ENCODE data around the gene PPP1R14B.

Gene PPP1R14B

DNA sequence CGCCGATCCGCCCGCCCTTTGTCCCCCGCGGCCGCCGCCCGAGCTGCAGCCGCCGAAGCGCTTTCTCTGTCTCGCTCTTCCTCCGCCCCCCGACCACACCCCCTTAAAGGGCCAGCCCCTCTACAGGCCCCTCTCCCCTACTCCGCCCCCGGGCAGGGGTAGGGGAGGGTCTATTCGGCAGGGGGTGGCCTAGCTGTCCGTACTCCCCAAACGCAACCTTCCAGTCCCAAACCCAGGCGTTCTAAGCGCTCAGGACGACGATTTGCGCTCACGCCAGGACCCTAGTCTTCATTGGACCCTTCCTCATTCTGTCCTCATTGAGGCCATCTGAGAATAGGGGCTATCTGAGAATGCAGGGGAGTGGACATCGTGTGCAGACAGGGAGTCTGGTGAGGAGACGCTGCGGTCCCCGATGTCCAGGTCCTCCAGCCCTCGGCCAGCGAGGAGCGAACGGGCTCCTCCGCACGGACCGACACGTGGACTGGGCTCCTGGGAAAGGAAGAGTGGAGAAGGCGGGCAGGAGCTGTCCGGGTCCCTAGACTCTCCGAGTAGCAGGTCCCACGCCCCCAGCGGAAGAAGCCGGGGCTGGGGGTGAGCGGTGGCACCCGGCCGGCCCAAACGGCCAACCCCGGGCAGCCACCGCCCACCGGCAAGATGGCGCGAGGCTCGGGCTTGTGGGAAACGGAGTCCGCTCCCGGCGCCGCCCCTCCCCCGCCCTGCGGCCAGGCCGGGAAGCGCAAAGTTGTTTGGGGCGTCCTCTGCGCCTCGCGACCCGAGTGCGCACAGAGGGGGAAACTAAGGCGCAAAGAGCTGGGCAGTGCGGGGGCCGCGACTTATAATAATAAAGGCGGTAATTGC is at the start of gene PPP1R14B:
PPP1R14B (minus strand) TSS at position 73 of the 858 bp plus-strand sequence. CDS start 270 bp downstream, outside the sequence.
- DNase-seq (ENCODE audit: low read depth): peak; percentile 76

- DNase-seq (ENCODE audit: low read depth): no peak
These were observed 49.5 kb upstream of the PPP1R14B start for GRCh38 chr11:64296236-64296635.

GRCh38 chr11:64295760-64296159 is 49.0 kb upstream of the PPP1R14B start:
- no peak for DNase-seq (ENCODE audit: low read depth)

GRCh38 chr11:64294774-64295173 is 48.0 kb upstream of the PPP1R14B start:
- no peak for DNase-seq (ENCODE audit: low read depth)

DNA sequence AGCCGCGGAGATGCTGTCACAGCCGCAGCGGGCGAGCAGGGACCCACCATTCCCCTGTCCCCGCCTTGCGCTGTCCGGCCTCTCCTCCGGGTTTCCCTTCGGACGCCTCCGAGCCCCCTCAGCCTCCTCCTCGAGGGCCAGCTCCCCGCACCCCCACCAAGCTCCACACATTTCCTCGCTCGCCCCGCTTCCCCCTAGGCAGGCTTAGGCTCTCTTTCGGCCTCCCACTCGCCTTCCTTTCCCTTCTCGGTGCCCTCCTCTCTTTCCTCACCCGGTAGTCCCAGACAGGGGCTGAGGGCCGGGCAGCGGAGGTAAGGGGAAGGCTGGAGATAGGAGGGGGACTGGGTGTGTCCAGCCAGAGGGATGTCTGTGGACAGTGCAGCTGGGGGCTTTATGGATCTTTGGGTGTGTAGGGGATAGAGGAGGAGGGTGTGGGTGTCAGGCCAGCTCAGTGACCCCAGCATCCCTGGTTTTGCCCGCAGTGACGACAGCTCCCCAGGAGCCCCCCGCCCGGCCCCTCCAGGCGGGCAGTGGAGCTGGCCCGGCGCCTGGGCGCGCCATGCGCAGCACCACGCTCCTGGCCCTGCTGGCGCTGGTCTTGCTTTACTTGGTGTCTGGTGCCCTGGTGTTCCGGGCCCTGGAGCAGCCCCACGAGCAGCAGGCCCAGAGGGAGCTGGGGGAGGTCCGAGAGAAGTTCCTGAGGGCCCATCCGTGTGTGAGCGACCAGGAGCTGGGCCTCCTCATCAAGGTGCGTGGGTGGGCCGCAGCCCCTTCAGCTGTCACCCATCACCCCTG is 45.9 kb upstream of the PPP1R14B start:
- no peak for DNase-seq (ENCODE audit: low read depth)

DNA sequence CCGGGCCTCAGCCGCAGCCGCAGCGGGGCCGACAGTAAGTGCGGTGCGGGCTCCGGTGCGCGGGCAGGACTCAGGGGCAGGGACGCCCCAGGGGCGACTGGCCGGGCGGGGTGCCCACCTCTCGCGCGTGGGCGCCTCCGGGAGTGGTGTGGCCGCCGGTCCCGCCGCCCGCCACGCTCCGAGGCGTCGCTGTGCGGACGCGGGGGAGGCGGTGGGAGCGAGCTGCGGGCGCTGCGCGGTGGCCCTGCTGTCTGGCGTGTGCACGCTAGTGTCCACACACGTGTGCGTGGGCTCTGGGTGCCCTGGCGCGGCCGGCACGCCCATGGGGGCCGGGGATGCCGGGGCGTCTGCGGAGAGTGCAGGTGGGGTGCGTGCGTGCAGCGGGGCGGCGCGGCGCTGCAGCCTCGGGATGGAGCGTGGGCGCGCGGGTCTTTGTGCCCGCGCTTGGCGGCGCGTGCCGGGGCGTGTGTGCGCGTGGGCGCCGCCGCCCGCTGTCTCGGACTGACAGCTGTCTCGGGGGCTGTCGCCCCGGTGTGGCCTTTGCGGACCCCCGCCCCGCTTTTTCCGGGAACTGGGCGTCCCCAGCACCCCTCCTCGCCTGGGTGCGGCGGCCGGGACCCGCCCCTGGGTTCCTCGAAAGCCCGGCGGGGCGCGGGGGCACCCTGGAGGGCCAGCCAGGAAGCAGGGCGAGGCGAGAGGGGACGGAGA is 45.2 kb upstream of the PPP1R14B start:
- no peak for DNase-seq (ENCODE audit: low read depth)

DNA sequence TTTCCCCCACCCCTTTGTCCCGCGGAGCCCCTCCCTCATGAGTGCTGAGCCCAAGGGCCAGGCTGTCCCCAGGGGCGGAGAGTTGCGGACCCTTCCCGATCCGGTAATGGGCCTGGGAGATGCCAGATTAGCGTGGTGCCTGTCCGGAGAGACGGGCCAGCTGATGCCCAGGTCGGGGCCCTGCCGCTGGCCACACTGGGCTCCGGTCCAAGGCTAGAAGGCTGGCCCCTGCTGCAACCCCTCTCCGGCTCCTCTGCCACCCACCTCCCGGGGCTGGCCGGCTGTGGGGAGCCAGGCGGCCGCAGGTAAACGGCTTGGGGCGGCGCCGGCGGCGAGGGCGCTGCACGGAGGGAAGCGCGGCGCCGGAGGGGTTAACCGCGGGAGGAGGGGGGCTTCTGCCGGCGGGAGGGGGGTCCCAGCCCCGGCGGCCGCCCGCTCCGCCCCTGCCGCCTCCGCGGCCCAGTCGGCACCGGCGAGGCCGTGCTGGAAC is 44.6 kb upstream of the PPP1R14B start, which contains the start of gene KCNK4:
KCNK4 (plus strand) TSS at position 41 of the 490 bp plus-strand sequence. CDS start 1,717 bp downstream, outside the sequence.
- DNase-seq (ENCODE audit: low read depth): no peak

DNA sequence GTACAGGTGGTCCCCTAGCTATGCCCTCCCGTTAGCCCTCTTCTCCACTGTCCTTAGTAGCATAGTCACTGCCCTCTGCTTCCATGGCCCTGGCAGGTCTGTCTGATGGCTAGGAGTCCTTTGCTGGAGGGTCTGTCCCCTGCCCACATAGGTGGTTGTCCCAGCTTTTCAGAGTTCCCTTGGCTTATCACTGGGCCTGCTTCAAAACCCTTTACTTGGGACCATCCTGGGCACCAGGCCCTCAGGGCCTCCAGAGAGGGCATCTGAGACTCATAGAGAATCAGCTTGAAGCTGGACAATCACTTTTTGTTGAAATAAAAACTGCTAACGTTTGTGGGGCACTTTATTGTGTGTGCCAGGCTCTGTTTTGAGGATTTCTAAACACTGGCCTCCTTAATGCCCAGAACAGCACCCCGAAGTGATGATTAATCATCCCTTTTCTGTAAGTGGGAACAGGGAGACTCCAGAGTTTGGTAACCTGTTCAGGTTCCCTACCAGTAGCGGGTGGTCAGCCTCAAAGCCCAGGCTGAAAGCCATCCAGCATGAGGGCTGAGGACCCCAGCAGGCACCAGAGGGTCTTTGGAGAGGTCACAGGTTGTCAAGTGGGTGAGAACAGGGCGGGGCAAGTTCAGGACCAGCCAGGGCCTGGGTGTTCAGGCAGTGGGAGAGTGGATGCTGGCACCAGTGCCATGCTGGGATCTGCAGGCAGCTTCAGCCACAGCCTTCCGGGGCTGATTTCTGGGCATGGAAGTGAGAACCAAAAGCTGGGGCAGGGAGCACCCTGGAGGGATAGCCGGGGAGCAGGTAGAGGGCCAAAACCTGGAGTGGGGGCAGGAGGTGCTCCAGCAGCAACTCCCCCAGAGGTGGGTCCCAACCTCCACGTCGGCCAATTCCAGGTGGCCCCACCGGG is 43.9 kb upstream of the PPP1R14B start:
- DNase-seq (ENCODE audit: low read depth): no peak

DNA sequence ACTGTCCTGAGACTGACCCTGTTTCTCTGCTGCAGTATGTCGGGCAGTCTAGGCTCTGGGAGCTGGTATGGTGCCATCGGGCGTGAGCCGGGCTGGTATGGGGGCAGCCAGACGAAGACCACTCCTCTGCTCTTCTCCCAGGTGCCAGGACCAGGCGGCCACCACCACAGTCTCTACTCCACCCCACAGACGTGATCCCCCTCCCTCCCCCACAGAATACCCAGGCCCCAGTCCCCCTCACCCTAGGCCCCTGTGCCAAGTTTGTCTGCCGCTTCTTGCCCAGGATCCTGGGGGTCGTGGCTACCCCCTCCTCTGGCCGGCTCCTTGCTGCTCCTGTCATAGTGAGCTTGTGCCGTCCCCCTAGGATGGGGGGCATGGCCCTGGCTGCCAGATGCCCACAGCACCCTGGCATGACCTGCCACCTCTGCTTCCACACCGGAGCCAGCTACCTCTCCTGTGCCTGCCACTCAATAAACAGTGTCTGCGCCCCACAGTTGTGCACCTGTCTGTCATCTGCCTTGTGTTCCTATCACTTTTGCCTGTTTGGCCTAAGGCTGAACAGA is 42.3 kb upstream of the PPP1R14B start:
- no peak for DNase-seq (ENCODE audit: low read depth)

GRCh38 chr11:64288353-64288750 is 41.6 kb upstream of the PPP1R14B start:
- no peak for DNase-seq (ENCODE audit: low read depth)

DNA sequence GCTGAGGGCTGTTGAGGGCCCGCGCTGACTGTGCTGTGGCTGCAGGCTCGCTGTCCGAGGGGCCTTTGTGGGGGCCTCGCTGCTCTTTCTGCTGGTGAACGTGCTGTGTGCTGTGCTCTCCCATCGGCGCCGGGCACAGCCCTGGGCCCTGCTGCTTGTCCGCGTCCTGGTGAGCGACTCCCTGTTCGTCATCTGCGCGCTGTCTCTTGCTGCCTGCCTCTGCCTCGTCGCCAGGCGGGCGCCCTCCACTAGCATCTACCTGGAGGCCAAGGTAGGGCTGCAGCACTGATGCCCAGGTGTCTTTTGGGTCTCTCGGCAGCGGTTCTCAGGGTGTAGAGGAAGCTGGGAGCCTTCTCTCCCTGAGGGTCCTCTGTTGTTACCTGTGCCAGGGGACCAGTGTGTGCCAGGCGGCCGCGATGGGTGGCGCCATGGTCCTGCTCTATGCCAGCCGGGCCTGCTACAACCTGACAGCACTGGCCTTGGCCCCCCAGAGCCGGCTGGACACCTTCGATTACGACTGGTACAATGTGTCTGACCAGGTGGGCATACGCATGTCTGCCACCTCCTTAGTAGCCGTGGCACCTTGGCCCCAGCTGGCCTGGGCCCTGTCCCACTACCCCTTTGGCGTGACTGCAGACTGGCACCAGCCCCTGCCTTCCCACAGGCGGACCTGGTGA is 41.1 kb upstream of the PPP1R14B start:
- no peak for DNase-seq (ENCODE audit: low read depth)

DNA sequence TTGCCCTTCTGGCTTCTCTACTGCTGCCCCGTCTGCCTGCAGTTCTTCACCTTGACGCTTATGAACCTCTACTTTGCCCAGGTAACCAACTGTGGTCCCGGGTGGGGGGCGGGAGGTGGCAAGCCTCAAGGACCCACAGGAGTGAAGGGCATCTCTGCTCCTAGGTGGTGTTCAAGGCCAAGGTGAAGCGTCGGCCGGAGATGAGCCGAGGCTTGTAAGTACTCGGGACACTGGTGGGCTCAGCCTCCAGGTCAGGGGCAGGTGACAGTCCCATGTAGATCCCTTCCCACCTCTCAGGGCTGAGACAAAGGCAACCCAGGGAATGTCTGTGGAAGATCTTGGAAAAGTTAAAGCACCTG is 40.0 kb upstream of the PPP1R14B start:
- DNase-seq (ENCODE audit: low read depth): no peak

DNA sequence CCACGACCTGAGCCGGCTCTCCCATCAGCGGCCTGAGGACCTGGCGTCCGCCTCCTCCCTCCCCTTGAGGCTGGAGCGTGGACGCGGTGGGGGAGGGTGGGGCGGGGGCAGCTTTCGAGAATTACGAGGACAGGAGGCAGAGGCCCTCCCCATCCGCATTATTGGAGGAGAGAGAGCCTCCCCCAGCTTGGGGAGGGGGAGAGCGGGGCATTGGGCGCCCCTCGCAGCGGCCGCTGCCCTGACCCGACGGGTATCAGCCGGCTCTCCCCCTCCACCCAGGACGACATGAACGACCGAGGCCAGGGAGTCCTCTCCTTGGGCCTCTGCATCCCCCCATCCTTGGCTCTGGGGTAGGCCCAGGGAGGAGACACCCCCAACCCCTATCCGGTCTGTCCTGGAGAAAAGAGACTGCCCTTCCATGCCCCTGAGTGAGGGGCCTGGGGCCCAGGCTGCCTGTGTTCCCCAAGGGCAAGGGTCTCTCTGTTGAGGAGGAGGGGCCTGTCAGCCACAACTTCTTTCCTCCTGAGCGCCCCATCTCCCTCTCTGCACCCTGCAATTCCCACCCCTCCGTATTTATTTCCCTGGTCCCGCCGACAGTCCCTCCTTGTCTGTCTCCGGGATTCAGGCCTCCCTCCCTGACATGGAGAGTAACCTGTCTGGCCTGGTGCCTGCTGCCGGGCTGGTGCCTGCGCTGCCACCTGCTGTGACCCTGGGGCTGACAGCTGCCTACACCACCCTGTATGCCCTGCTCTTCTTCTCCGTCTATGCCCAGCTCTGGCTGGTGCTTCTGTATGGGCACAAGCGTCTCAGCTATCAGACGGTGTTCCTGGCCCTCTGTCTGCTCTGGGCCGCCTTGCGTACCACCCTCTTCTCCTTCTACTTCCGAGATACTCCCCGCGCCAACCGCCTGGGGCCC is 39.4 kb upstream of the PPP1R14B start:
- no peak for DNase-seq (ENCODE audit: low read depth)

DNA sequence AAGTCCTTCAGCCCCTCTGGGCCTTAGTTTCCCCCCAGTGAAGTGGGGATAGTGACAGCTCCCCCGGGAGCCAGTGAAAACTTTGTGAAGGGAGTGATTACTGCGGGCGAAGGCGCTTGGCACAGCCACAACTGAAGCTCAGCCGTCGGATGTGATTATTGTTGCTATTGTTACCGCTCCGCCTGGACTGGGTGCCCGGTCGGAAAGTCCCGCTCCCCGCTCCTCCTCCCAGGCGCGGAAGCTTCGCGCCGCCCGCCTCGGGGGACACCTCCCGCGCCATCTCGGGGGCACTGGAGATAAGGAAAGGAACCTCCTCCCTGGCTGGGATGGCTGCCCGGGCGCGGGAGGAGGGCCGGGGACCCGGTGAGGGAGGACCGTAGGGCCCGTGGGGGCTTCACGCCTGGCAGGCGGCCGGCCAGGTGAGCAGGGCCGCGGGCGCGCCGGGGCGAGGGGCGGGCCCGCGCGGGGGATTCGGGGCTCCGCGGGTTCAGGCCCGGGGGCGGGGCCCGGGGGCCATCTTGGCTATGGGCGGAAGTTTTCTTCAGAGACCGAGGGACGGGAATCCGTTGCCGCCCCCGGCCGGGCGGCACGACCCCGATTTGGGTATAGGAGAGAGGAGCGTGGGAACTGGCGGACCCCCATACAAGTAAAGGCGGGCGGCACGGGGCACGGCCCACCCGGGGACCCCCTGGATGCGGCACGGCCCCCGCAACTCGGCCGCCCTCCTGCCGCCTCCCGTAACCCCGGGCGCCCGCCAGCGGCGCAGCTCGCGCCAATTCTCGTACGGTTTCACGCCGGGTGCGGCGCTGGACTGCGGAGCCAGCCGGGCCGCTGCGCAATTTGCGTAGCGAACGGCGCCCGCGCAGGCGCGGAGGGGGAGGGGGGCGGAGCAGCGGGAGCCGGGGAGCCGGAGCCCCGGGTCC is 38.5 kb upstream of the PPP1R14B start, which contains the start of gene GPR137:
GPR137 (plus strand) TSS at position 887 of the 923 bp plus-strand sequence. CDS start 677 bp downstream, outside the sequence.
- no peak for DNase-seq (ENCODE audit: low read depth)

- peak; percentile 81 for DNase-seq (ENCODE audit: low read depth)
These were observed 37.6 kb upstream of the PPP1R14B start, which contains the start of gene BAD for GRCh38 chr11:64284048-64284961. BAD (minus strand) TSS chr11:64284665; CDS start chr11:64284368, 297 bp downstream.

GRCh38 chr11:64283092-64283491 is 36.3 kb upstream of the PPP1R14B start:
- DNase-seq (ENCODE audit: low read depth): no peak

Measured in fibroblast of the conjunctiva (primary cell).